ENCODE data around the gene CEMP1. TPM values are rescaled to one million over a fixed set of nuclear protein-coding genes. Genes with fewer than 3 reads are reported as not detected.
"Not testable (repeated sequence)": the region's sequence is repeated elsewhere in the genome, so short reads cannot be mapped to it uniquely, and the experiment has no call there.

The CEMP1 gene
- total RNA-seq, 1 experiment from 2014 or later, result not detected

DNA sequence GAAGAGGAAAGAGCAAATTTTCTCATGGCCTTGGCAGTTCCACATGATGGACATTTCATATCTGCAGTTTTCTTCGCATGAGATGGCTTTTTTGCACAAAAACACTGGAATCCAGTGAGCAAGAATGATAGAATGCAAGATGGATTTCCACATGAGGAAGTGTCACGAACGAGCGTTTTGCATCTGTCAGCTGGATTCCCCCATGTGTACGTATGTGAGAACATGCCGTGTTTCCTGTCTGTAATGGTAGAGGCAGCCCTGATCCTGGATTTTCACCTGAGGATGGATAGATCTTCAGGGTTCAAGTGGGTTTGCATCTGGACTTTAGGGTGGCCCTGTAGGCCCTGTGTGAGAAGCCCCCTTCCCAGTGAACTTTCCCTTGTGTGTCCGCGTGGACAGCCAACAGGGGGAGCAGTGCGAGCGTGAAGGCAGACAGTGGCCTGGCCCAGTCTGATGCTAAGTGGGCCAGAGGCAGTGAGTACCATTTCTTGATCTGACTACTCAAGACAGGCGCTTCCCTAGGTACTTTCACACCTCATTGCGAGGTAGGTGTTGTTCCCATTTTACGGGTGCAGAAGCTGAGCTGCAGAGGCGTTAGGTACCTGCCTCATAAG is 8.7 kb upstream of the CEMP1 start:
- DNase-seq, H3K4me3 ChIP-seq: not testable (repeated sequence)

GRCh38 chr16:2539192-2539844 is 8.1 kb upstream of the CEMP1 start:
- H3K27me3 ChIP-seq, DNase-seq, H3K36me3 ChIP-seq, H3K9me3 ChIP-seq: not testable (repeated sequence)
- H3K4me3 ChIP-seq, result peak overlapping the region; percentile 45; the same call in 1 of the 2 replicates

More for the DNA sequence above, 8.7 kb upstream of the CEMP1 start:
- not testable (repeated sequence) for H3K36me3 ChIP-seq, H3K27me3 ChIP-seq, H3K9me3 ChIP-seq

DNA sequence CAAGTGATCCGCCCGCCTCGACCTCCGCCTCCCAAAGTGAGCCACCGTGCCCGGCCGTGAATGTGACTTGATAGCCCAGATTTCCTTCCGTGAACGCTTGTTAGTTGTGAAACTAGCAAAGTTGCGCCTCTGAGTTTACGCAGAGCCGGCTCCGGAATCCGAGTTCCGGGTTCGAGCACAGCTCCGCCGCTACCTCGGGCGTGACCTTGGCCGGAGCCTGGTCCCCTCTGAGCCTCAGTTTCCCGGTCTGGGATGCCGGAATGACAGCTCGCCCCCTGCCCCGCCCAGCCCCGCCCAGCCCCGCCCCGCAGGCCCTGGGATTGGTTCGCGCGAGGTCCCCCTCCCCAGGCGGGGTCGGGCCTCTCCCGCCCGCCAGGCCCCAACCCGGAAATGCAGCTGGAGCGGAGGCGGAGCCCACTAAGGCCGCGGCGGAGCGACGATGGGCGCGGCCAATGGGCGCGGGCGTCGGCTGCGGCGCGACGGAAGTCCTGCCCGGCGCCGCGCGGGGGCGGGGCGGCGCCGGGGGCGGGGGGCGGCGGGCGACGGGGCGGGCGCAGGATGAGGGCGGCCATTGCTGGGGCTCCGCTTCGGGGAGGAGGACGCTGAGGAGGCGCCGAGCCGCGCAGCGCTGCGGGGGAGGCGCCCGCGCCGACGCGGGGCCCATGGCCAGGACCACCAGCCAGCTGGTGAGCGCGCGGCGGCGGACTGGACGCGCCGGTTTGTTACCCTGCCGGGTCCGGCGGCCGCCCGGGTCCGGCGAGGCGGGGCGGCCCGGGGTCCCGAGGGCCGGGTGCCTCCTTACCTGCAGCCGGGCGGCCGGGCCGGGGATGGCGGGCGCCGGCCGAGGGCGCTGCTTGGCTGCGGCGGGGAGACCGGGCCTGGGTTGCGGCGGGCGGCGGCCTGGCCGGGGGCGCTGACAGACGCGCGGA is 6.5 kb upstream of the CEMP1 start, which contains the start of gene PDPK1:
Gene PDPK1, plus strand, starts transcription at position 571 of the 929 bp plus-strand sequence. Its CDS starts 92 bp downstream, at position 663.
- Histone ChIP-seq H3K27me3 (no peaks in the 10 kb centered on the region), H3K4me3 (peak within 1 kb of the TSS; percentile 62), H3K36me3 (peaks cover 3% of the 10 kb centered on the region), H3K9me3 (no peaks in the 10 kb centered on the region)
- peak; percentile 96 for DNase-seq

GRCh38 chr16:2535625-2536013 is 4.4 kb upstream of the CEMP1 start:
- no peaks in the 10 kb centered on the region for H3K27me3 ChIP-seq
- peak; percentile 67 for DNase-seq
- no peaks in the 10 kb centered on the region for H3K9me3 ChIP-seq
- peaks cover 6% of the 10 kb centered on the region for H3K36me3 ChIP-seq
- H3K4me3 ChIP-seq, result no peak overlapping the region

DNA sequence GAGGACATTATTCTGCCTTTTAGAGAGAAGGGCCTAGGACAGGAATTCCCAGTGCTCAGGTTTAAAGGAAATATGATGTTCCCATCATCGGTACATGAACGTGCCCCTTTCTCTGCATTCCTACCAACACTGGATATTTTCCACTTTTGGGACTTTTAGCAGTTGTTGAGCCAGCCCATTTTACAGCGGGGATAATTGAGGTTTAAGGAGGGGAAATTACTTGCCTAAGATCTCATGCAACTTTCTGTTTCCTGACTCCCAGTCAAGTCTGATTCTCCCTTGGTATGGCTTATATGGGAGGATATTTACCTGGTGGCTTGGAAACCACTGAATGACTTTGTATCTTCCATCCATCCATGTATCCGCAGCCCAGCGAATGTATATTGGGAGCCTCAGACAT is 3.1 kb upstream of the CEMP1 start:
- not testable (repeated sequence) for H3K4me3 ChIP-seq, DNase-seq, H3K9me3 ChIP-seq, H3K27me3 ChIP-seq
- peaks cover 13% of the 10 kb centered on the region for H3K36me3 ChIP-seq

- Histone ChIP-seq H3K27me3 (no peaks in the 10 kb centered on the region), H3K9me3 (no peaks in the 10 kb centered on the region), H3K4me3 (no peak overlapping the region), H3K36me3 (peaks cover 17% of the 10 kb centered on the region)
- no peak for DNase-seq
Measured at GRCh38 chr16:2533912-2534311, 2.7 kb upstream of the CEMP1 start.

- H3K27me3 ChIP-seq, DNase-seq, H3K9me3 ChIP-seq, H3K4me3 ChIP-seq: not testable (repeated sequence)
- peaks cover 22% of the 10 kb centered on the region for H3K36me3 ChIP-seq
Measured at GRCh38 chr16:2533142-2533755, 2.0 kb upstream of the CEMP1 start.

- peaks cover 28% of the 10 kb centered on the region for H3K36me3 ChIP-seq
- no peak for DNase-seq
- H3K27me3 ChIP-seq, result no peaks in the 10 kb centered on the region
- peak overlapping the region; percentile 46 for H3K4me3 ChIP-seq
- H3K9me3 ChIP-seq, result no peaks in the 10 kb centered on the region
Measured at GRCh38 chr16:2532494-2533141, 1.4 kb upstream of the CEMP1 start.

GRCh38 chr16:2531696-2532493 is 687 bp upstream of the CEMP1 start:
- peaks cover 30% of the 10 kb centered on the region for H3K36me3 ChIP-seq
- no peaks in the 10 kb centered on the region for H3K27me3 ChIP-seq
- no peaks in the 10 kb centered on the region for H3K9me3 ChIP-seq
- peak; percentile 99 for DNase-seq
- peak overlapping the region; percentile 46 for H3K4me3 ChIP-seq

DNA sequence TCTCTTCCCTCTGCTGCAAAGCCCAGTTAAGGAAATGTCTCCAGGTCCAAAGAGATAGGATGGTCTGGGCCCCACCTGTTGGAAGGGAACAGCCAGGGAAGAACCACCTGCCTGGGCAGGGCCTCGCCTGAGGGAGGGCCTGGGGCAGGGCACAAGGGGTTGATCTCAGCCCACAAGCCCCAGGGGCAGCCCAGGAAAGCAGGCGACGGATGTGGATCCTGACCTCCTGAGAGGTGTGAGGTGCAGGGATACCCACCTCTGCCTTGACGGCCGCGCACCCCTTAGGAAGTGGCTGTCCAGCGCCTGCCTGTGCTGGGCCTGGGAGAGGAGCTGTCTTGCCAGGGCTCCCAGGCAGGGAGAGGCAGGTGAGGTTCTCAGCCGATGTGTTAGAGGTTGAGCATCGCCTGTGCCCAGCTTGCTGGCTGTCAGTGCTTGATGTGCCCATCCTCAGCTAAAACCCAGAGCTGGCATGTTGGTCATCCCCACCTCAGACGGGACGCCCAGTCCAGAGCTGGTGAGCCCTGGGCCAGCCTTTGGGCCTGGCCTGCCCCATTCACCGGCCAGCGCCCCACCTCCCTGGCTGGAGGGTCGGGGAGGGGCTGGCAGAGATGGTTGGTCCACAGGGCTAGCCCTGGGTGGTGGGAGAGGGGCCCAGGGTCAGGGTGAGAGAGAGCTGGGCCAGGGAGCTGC is 434 bp downstream of the CEMP1 start:
- no peak overlapping the region for H3K4me3 ChIP-seq
- H3K36me3 ChIP-seq, result peaks cover 42% of the 10 kb centered on the region
- DNase-seq, result no peak
- no peaks in the 10 kb centered on the region for H3K27me3 ChIP-seq
- no peaks in the 10 kb centered on the region for H3K9me3 ChIP-seq

DNA sequence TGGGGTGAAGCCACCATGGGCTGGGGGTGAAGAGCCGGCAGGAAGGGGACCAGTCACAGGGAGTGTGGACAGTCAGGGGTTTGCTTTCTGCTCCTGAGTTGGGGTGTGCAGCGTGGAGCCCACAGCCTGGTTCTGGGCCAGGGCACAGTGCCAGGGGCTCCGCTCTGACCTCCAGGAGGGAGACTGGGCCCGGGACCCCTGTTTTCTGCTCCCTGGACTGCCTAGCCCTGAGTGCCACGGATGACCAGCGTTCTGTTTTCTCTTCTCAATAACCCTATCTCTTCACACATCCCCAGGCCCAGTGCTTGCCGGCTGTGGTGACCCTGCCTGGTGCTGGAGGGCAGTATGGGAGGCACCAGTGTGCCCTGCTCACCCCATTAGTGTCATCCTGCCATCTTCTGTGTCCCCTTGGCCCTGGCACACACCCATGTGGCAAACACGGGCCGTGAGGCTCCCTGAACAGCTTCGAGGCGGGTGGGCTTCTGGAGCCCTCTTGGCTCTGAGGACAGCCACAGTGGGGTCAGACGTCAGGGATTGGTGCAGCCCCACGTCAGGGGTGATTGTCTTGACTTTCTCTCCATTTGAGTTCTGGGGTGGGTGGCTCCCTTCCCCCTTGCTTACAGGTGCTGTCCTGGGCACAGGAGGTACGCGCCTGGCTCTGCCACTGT is 1.1 kb downstream of the CEMP1 start:
- H3K9me3 ChIP-seq, result no peaks in the 10 kb centered on the region
- peaks cover 46% of the 10 kb centered on the region for H3K36me3 ChIP-seq
- no peaks in the 10 kb centered on the region for H3K27me3 ChIP-seq
- DNase-seq, result no peak
- H3K4me3 ChIP-seq, result no peak overlapping the region

DNA sequence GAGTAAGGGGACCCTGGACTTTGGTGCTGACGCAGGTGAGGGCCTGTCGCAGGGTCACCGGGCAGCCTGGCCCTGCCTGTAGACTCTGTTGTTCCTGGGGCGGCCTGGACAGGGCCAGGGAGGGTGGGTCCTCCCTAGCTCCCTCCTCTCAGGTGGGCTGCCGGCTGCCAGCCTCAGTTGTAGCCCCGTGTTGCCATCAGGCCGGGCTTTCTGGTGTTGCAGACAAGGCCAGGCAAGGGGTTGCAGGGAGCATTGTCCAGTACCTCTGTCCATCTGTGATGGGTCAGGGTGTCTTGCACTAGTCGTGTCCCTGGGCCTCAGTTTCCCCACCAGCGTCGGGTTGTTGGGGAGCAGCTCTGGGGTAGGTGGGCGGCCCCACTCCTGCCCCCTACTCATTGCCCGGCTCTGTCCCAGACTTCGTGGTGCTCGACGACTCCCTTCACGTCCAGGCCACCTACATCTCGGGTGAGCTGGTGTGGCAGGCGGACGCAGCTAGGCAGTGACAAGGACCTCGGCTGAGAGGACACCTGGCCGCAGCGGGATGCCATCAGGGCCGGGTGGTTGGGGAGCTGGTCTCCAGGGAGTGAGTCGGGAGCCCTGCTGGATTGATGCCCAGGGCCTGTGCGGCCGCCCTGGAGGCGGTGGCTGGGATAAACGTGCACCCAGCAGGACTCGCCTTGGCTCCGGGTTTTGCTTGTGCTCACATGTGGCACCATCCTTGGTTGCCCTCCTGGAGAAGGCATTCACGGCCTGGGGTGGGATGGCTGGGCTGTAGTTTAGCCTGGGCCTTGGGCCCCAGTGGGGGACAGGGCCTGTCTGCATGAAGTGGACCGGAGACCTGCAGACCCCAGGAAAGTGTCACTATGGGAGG is 1.9 kb downstream of the CEMP1 start:
- Histone ChIP-seq H3K9me3 (no peaks in the 10 kb centered on the region), H3K27me3 (no peaks in the 10 kb centered on the region), H3K4me3 (no peak overlapping the region), H3K36me3 (peaks cover 53% of the 10 kb centered on the region)
- peak; percentile 61 for DNase-seq

DNA sequence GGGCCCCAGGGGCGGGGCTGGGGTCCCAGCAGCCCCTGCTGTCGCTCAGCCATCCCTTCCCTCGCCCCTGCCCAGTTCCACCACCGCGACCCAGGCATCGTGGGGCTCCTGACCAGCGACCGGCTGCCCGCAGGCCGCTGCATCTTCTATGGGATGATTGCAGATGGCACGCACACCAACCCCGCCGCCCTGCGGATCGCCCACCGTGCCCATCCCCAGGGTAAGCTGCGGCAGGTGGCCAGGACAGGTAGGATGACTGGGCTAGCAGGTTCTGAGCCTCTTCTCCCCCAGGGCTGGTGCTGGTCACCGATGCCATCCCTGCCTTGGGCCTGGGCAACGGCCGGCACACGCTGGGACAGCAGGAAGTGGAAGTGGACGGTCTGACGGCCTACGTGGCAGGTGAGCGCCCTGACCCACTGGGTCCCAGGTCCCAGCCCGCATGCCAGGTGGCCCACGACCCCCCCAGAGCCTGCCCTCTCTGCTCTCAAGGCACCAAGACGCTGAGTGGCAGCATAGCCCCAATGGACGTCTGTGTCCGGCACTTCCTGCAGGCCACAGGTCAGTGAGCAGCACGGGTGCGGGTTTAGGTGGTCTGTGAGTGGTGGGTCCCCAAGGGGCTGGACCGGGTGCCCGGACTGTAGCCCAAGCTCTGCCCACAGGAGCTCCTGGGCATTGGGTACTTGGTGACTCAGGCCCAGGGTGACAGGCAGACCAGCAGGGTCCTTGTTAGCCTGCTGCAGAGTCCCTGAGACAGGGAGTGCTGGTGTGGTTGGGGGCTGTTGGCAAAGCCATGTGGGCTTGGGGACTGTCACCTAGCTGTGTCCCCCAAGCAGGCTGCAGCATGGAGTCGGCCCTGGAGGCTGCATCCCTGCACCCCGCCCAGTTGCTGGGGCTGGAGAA is 2.8 kb downstream of the CEMP1 start:
- Histone ChIP-seq H3K9me3 (no peaks in the 10 kb centered on the region), H3K36me3 (peaks cover 62% of the 10 kb centered on the region)
- DNase-seq, result no peak

More for the DNA sequence above, 2.8 kb downstream of the CEMP1 start:
- H3K27me3 ChIP-seq, result no peaks in the 10 kb centered on the region
- H3K4me3 ChIP-seq, result no peak overlapping the region
